Germinal center (tissue), 1 donor: Measurements from ENCODE around the gene CLPTM1L.
"Not testable (repeated sequence)": the region's sequence is repeated elsewhere in the genome, so short reads cannot be mapped to it uniquely, and the experiment has no call there.

Source experiments
- DNase-seq: peaks from one replicate; pipeline ENCODE4 v3.0.0; 2012; ENCODE audit warnings: mixed read lengths, low spot score

The CLPTM1L gene

GRCh38 chr5:1289559-1289958, 55.3 kb downstream of the CLPTM1L start:
- DNase-seq, result not testable (repeated sequence)

GRCh38 chr5:1288439-1289335, 56.2 kb downstream of the CLPTM1L start:
- no peak for DNase-seq

- no peak for DNase-seq
Measured at GRCh38 chr5:1285883-1286291, 59.0 kb downstream of the CLPTM1L start.

- no peak for DNase-seq
Measured at GRCh38 chr5:1285141-1285540, 59.8 kb downstream of the CLPTM1L start.

GRCh38 chr5:1284336-1284970, 60.4 kb downstream of the CLPTM1L start:
- not testable (repeated sequence) for DNase-seq

- not testable (repeated sequence) for DNase-seq
Measured at GRCh38 chr5:1283729-1284041, 61.2 kb downstream of the CLPTM1L start.

- DNase-seq, result not testable (repeated sequence)
Measured at GRCh38 chr5:1282993-1283728, 61.7 kb downstream of the CLPTM1L start.

GRCh38 chr5:1282131-1282992, 62.5 kb downstream of the CLPTM1L start:
- no peak for DNase-seq

DNA sequence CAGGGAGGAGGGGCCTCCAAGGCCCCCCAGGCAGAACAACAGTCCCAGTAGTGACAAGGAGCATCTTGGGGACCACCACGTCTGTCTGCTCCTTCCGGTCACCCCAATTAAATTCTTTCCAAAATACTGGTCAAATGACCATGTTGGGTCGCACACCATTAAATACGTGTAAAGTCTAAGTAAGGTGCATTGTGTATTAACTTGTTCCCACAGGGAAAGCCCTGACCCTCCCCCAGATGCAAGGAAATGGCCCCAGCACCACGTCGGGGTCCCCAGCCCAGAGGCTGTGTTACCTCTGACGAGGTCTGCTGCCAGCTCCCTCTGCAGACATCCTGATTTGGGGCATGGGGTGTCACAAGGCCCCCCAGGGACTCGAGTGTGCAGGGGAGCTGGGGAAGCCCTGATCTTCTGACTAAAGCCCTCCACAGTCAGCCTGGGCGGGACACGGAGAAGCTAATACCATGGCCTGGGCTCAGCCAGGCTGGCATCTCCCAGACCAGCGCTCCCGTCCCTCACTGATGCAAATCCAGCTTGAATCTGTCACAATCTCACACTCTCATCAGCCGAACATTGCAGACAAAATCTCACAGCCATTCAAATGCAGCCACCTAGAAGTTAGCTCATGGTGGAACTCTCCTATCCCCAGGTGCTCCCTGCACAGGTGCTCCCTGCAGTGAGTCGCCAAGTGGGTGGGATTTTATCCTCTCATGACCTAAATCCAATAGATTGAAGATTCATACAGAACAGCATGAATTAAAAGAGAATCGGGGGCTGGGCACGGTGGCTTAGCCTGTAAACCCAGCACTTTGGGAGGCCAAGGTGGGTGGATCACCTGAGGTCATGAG, 63.6 kb downstream of the CLPTM1L start:
- no peak for DNase-seq

DNA sequence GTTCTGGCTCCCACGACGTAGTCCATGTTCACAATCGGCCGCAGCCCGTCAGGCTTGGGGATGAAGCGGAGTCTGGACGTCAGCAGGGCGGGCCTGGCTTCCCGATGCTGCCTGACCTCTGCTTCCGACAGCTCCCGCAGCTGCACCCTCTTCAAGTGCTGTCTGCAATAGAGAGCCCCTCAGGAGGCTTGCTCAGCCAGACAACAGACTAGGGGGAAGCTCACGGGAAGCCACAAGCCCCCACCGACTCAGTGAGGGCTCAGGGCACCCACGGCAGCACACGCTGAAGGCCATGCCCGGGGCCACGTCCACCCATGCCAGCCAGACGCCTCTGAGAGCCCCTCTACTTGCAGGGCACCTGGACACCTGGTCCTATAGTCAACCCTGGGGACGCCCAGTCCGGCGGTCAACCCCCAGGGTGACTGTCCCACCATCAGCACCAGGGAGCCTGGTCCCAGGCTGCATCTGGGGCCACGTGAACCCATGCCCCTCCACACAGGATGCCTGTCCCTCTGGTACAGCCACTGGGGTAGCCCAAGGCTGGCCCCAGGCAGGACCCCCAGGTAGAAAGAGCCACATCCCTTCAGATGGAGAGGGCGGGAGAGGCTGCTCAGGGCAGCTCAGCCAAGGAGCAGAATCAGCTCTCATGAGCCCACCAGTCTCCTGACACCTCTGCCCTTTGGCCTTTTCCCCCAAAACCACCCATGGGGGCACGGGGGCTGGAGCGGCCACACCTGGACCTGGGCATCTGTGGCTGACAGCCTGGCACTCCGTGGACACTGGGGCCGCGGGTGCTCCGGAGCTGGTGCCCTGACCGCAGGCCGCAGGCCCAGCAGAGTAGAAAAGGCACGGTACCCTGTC, 64.5 kb downstream of the CLPTM1L start:
- no peak for DNase-seq

DNA sequence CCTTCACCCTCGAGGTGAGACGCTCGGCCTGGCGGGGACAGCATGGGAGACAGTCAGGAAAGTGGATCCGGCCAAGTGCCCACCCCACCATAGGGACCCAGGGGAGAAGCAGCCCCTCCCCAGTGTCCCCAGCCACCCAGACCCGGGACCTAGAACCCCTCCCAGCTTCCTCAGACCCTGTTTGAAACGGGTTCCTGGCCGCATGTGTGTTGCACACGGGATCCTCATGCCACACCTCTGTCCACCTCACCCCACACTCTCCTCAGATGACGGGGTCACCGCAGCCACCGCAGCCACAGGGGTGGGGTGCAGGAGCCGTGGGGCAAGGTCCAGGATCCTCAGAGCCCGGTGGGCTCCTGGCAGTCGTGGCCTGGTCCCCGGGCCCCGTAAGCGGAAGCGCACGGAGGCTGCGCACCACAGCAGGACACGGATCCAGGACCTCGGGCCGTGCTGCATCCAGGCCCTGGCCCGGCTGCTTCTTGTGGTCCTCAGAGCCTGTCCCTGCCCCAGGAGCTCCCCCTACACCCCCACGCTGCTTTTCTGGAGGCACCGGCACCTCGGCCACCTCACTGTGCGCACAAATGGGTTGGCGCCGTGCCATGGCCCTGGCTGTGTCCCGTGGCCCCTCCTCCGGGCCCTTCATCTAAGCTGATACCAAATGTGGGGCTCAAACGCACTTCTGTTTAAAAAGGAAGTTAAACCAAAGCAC, 65.3 kb downstream of the CLPTM1L start:
- DNase-seq, result no peak

DNA sequence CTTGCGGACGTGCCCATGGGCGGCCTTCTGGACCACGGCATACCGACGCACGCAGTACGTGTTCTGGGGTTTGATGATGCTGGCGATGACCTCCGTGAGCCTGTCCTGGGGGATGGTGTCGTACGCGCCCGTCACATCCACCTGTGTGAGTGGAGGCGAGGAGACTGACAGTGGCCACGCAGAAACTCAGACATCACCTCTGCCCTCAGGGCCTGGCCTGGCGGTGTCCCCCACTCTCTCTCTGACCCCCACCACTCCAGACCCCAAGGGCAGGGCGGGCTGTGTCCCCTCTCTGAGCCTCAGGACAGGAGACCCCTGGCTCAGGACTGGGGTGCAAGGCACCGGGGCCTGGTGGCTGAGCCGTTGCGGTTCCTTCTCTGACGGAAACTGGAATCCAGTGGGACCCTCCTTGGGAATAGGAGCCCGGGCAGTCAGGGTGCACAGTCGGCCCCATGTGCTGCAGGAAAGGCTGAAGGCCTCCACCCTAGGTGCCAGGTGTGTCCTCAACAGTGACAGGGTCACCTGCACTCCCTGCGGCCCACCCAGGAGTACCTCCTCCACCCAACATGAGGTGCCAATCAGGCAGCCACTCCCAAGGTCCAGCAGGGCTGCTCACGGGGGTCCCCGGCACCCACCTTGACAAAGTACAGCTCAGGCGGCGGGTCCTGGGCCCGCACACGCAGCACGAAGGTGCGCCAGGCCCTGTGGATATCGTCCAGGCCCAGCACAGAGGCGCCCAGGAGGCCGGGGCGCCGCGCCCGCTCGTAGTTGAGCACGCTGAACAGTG, 66.0 kb downstream of the CLPTM1L start:
- DNase-seq, result no peak

GRCh38 chr5:1278216-1278615, 66.7 kb downstream of the CLPTM1L start:
- no peak for DNase-seq

GRCh38 chr5:1277781-1278180, 67.1 kb downstream of the CLPTM1L start:
- DNase-seq, result no peak

- no peak for DNase-seq
Measured at GRCh38 chr5:1277331-1277730, 67.6 kb downstream of the CLPTM1L start.

GRCh38 chr5:1276930-1277329, 68.0 kb downstream of the CLPTM1L start:
- no peak for DNase-seq

GRCh38 chr5:1275397-1276391, 69.2 kb downstream of the CLPTM1L start:
- not testable (repeated sequence) for DNase-seq
